Measurements from ENCODE around the gene MOV10. TPM values are rescaled to one million over a fixed set of nuclear protein-coding genes. Genes with fewer than 3 reads are reported as not detected.
A peak's percentile ranks its signal among the peaks of the same experiment; 100 is the strongest.

MOV10 gene
- polyA plus RNA-seq, 1 donor from 2014 or later: 5.6 TPM

- peak overlapping the region in 2 of 4 donors; percentile 39 to 84 for H3K4me3 Mint-ChIP-seq
- H3K9me3 Mint-ChIP-seq: no peaks in the 10 kb centered on the region
- H3K4me1 Mint-ChIP-seq: peaks cover 37 to 47% (median 39%) of the 10 kb centered on the region in 3 donors
- H3K27me3 Mint-ChIP-seq: no peaks in the 10 kb centered on the region
- H3K27ac Mint-ChIP-seq: peak overlapping the region; percentile 50 to 89 (median 78)
- H3K36me3 Mint-ChIP-seq: peaks cover 1% of the 10 kb centered on the region
Measured at GRCh38 chr1:112699425-112700144, 25.1 kb downstream of the MOV10 start.

- Mint-ChIP-seq H3K27me3 (no peaks in the 10 kb centered on the region), H3K27ac (peak overlapping the region; percentile 83 to 89 (median 85)), H3K4me1 (peaks cover 46 to 53% (median 49%) of the 10 kb centered on the region in 3 donors), H3K4me3 (peak overlapping the region; percentile 52 to 84 (median 73)), H3K9me3 (no peaks in the 10 kb centered on the region), H3K36me3 (peaks cover 1% of the 10 kb centered on the region)
Measured at GRCh38 chr1:112700290-112701226, 26.1 kb downstream of the MOV10 start.

- no peaks in the 10 kb centered on the region for H3K9me3 Mint-ChIP-seq
- peak overlapping the region in 2 of 3 donors; percentile 83 to 84 for H3K27ac Mint-ChIP-seq
- peak overlapping the region in 3 of 4 donors; percentile 68 to 84 (median 83) for H3K4me3 Mint-ChIP-seq
- no peaks in the 10 kb centered on the region for H3K27me3 Mint-ChIP-seq
- H3K4me1 Mint-ChIP-seq: peaks cover 49 to 54% (median 52%) of the 10 kb centered on the region in 3 donors
- peaks cover 1% of the 10 kb centered on the region for H3K36me3 Mint-ChIP-seq
Measured at GRCh38 chr1:112701227-112702066, 27.0 kb downstream of the MOV10 start.

- Mint-ChIP-seq H3K27me3 (no peaks in the 10 kb centered on the region), H3K36me3 (peaks cover 1% of the 10 kb centered on the region), H3K9me3 (no peaks in the 10 kb centered on the region), H3K4me1 (peaks cover 49 to 54% (median 52%) of the 10 kb centered on the region in 3 donors), H3K4me3 (peak overlapping the region in 2 of 4 donors; percentile 2 to 83), H3K27ac (peak overlapping the region in 2 of 3 donors; percentile 2 to 35)
Measured at GRCh38 chr1:112702067-112702395, 27.6 kb downstream of the MOV10 start.

- peak overlapping the region in 2 of 3 donors; percentile 2 to 50 for H3K27ac Mint-ChIP-seq
- peak overlapping the region in 2 of 4 donors; percentile 38 to 75 for H3K4me3 Mint-ChIP-seq
- H3K4me1 Mint-ChIP-seq: peaks cover 53 to 54% (median 54%) of the 10 kb centered on the region in 3 donors
- H3K27me3 Mint-ChIP-seq: no peaks in the 10 kb centered on the region
- H3K36me3 Mint-ChIP-seq: peaks cover 1% of the 10 kb centered on the region
- H3K9me3 Mint-ChIP-seq: no peaks in the 10 kb centered on the region
Measured at GRCh38 chr1:112702420-112703261, 28.2 kb downstream of the MOV10 start.

- Mint-ChIP-seq H3K36me3 (peaks cover 1% of the 10 kb centered on the region), H3K9me3 (no peaks in the 10 kb centered on the region), H3K4me3 (peak overlapping the region in 1 of 4 donors; percentile 75), H3K27me3 (no peaks in the 10 kb centered on the region), H3K4me1 (peaks cover 54 to 57% (median 57%) of the 10 kb centered on the region in 3 donors), H3K27ac (peak overlapping the region in 1 of 3 donors; percentile 55)
Measured at GRCh38 chr1:112703706-112704105, 29.2 kb downstream of the MOV10 start.

GRCh38 chr1:112704391-112704933 is 30.0 kb downstream of the MOV10 start:
- peaks cover 1% of the 10 kb centered on the region for H3K36me3 Mint-ChIP-seq
- no peaks in the 10 kb centered on the region for H3K27me3 Mint-ChIP-seq
- H3K4me1 Mint-ChIP-seq: peaks cover 51 to 57% (median 51%) of the 10 kb centered on the region in 3 donors
- H3K9me3 Mint-ChIP-seq: no peaks in the 10 kb centered on the region
- peak overlapping the region; percentile 22 to 55 (median 53) for H3K27ac Mint-ChIP-seq
- peak overlapping the region; percentile 8 to 79 (median 76) for H3K4me3 Mint-ChIP-seq

- H3K9me3 Mint-ChIP-seq: no peaks in the 10 kb centered on the region
- H3K27me3 Mint-ChIP-seq: no peaks in the 10 kb centered on the region
- peaks cover 1% of the 10 kb centered on the region for H3K36me3 Mint-ChIP-seq
- H3K4me3 Mint-ChIP-seq: peak overlapping the region; percentile 33 to 79 (median 68)
- H3K27ac Mint-ChIP-seq: peak overlapping the region; percentile 1 to 30 (median 22)
- peaks cover 44 to 53% (median 45%) of the 10 kb centered on the region in 3 donors for H3K4me1 Mint-ChIP-seq
Measured at GRCh38 chr1:112704934-112705627, 30.6 kb downstream of the MOV10 start.

GRCh38 chr1:112706505-112707220 is 32.2 kb downstream of the MOV10 start, which contains the start of gene RHOC:
TSS of gene RHOC (minus strand) at chr1:112707127. CDS start at chr1:112703799, 3,328 bp downstream.
- no peaks in the 10 kb centered on the region for H3K27me3 Mint-ChIP-seq
- H3K36me3 Mint-ChIP-seq: peaks cover under 1% of the 10 kb centered on the region
- peak within 1 kb of the TSS; percentile 39 to 79 (median 47) for H3K27ac Mint-ChIP-seq
- peak within 1 kb of the TSS; percentile 77 to 96 (median 81) for H3K4me3 Mint-ChIP-seq
- no peaks in the 10 kb centered on the region for H3K9me3 Mint-ChIP-seq
- peaks cover 31 to 39% (median 32%) of the 10 kb centered on the region in 3 donors for H3K4me1 Mint-ChIP-seq

GRCh38 chr1:112707221-112708001 is 33.0 kb downstream of the MOV10 start:
- H3K9me3 Mint-ChIP-seq: no peaks in the 10 kb centered on the region
- no peaks in the 10 kb centered on the region for H3K36me3 Mint-ChIP-seq
- no peaks in the 10 kb centered on the region for H3K27me3 Mint-ChIP-seq
- peak overlapping the region; percentile 77 to 96 (median 81) for H3K4me3 Mint-ChIP-seq
- peaks cover 24 to 32% (median 24%) of the 10 kb centered on the region in 3 donors for H3K4me1 Mint-ChIP-seq
- peak overlapping the region; percentile 39 to 57 (median 47) for H3K27ac Mint-ChIP-seq

- peak overlapping the region; percentile 39 to 57 (median 47) for H3K27ac Mint-ChIP-seq
- H3K4me3 Mint-ChIP-seq: peak overlapping the region; percentile 77 to 96 (median 81)
- no peaks in the 10 kb centered on the region for H3K9me3 Mint-ChIP-seq
- H3K36me3 Mint-ChIP-seq: no peaks in the 10 kb centered on the region
- H3K27me3 Mint-ChIP-seq: no peaks in the 10 kb centered on the region
- H3K4me1 Mint-ChIP-seq: peaks cover 20 to 28% (median 21%) of the 10 kb centered on the region in 3 donors
Measured at GRCh38 chr1:112708002-112708448, 33.6 kb downstream of the MOV10 start.
